HG03196 (cell line): ENCODE data around the gene ATP6V1C2.

Experiments used
- ATAC-seq: cut with Tn5 transposase; IDR thresholded peaks from one replicate; pipeline ENCODE4 v1.9.1; 2021; ENCODE audit not compliant: unreplicated experiment

Gene ATP6V1C2

GRCh38 chr2:10832203-10832936, 110.9 kb downstream of the ATP6V1C2 start:
- ATAC-seq: peak; percentile 87

GRCh38 chr2:10833021-10833420, 111.6 kb downstream of the ATP6V1C2 start:
- ATAC-seq: no peak

- no peak for ATAC-seq
Observed at GRCh38 chr2:10834068-10834655, 112.7 kb downstream of the ATP6V1C2 start.
